Activated CD4-positive, alpha-beta T cell treated with anti-CD3 and anti-CD28 coated beads, Interleukin-2, amount 10 ng/mL, durations not matched to agents 7 days and 5 days (primary cell): ENCODE results near the gene GLI1. TPM values are rescaled to one million over a fixed set of nuclear protein-coding genes. Genes with fewer than 3 reads are reported as not detected.

Experiments
- CTCF ChIA-PET: fragments of 350-600 bp; sonication (Branson Sonifier 250); formaldehyde crosslinking; loops from one replicate; lab custom pipeline; 2021; ENCODE audit warnings: antibody characterized with exemption; lab: Charles Lee
- POLR2A ChIA-PET: fragments of 350-600 bp; sonication (Branson Sonifier 250); formaldehyde crosslinking; loops from one replicate; lab custom pipeline; 2021; ENCODE audit warnings: antibody characterized with exemption; lab: Charles Lee
- DNase-seq: peaks from one replicate; pipeline ENCODE4 v3.0.0-alpha.2; 2020
- H3K27ac Mint-ChIP-seq: one replicate; pipeline ENCODE4 v1.8.0; 2021; ENCODE audit warnings: mild to moderate bottlenecking, moderate library complexity, mixed read lengths
- H3K27me3 Mint-ChIP-seq: one replicate; pipeline ENCODE4 v1.8.0; 2021; ENCODE audit warnings: mixed read lengths
- H3K36me3 Mint-ChIP-seq: one replicate; pipeline ENCODE4 v1.8.0; 2021; ENCODE audit warnings: low read depth, mixed read lengths
- H3K4me1 Mint-ChIP-seq: one replicate; pipeline ENCODE4 v1.8.0; 2021; ENCODE audit warnings: mixed read lengths
- H3K4me3 Mint-ChIP-seq: one replicate; pipeline ENCODE4 v1.8.0; 2021; ENCODE audit warnings: mild to moderate bottlenecking, moderate library complexity, mixed read lengths
- H3K9me3 Mint-ChIP-seq: one replicate; pipeline ENCODE4 v1.8.0; 2021; ENCODE audit warnings: mixed read lengths
- total RNA-seq, 2 experiments: library from RNA; stranded (reverse); gene quantifications; one replicate each; pipeline ENCODE4 v1.2.3, GENCODE V29; 2021

GLI1 gene
- total RNA-seq, 2 experiments from 2014 or later, result 0.52 to 0.94 TPM

GRCh38 chr12:57474430-57474829, 14.8 kb downstream of the GLI1 start:
- no peaks in the 10 kb centered on the region for H3K9me3 Mint-ChIP-seq
- ChIA-PET CTCF (interaction anchor here (0.5 to 2.4 kb wide), 8 partner anchors 10 to 232 kb away, joined by 3 to 14 read pairs (median 4); partner anchors contain the start of genes DCTN2 and GLI1), POLR2A (interaction anchor here (0.6 kb wide), 1 partner anchor 79 kb away, joined by 3 read pairs; no protein-coding TSS in a partner anchor)
- H3K4me3 Mint-ChIP-seq, result peak overlapping the region; percentile 49
- H3K27me3 Mint-ChIP-seq, result no peaks in the 10 kb centered on the region
- peaks cover 51% of the 10 kb centered on the region for H3K4me1 Mint-ChIP-seq
- no peak for DNase-seq
- peaks cover 65% of the 10 kb centered on the region for H3K36me3 Mint-ChIP-seq
- H3K27ac Mint-ChIP-seq, result peak overlapping the region; percentile 47

- Mint-ChIP-seq H3K36me3 (peaks cover 65% of the 10 kb centered on the region), H3K27me3 (no peaks in the 10 kb centered on the region), H3K9me3 (no peaks in the 10 kb centered on the region), H3K27ac (peak overlapping the region; percentile 47), H3K4me3 (peak overlapping the region; percentile 49), H3K4me1 (peaks cover 55% of the 10 kb centered on the region)
- no peak for DNase-seq
- ChIA-PET CTCF (interaction anchor here (1.0 to 2.4 kb wide), 7 partner anchors 10 to 232 kb away, joined by 3 to 14 read pairs (median 4); partner anchors contain the start of gene GLI1), POLR2A (interaction anchor here (0.6 kb wide), 1 partner anchor 78 kb away, joined by 3 read pairs; no protein-coding TSS in a partner anchor)
Observed at GRCh38 chr12:57474862-57475261, 15.3 kb downstream of the GLI1 start.

- POLR2A ChIA-PET, result no interaction called here
- CTCF ChIA-PET, result interaction anchor here (0.6 to 2.4 kb wide), 13 partner anchors 9 to 233 kb away, joined by 3 to 14 read pairs (median 5); partner anchors contain the start of genes GLI1 and INHBE
- H3K36me3 Mint-ChIP-seq, result peaks cover 66% of the 10 kb centered on the region
- H3K4me3 Mint-ChIP-seq, result peak overlapping the region; percentile 91
- H3K27ac Mint-ChIP-seq, result peak overlapping the region; percentile 93
- peaks cover 61% of the 10 kb centered on the region for H3K4me1 Mint-ChIP-seq
- no peaks in the 10 kb centered on the region for H3K9me3 Mint-ChIP-seq
- DNase-seq, result no peak
- no peaks in the 10 kb centered on the region for H3K27me3 Mint-ChIP-seq
Observed at GRCh38 chr12:57475271-57476161, 15.9 kb downstream of the GLI1 start.

GRCh38 chr12:57476162-57476992, 16.8 kb downstream of the GLI1 start:
- ChIA-PET CTCF (interaction anchor here (0.6 to 2.6 kb wide), 14 partner anchors 9 to 274 kb away, joined by 3 to 23 read pairs (median 4); partner anchors contain the start of genes B4GALNT1, GLI1 and INHBE), POLR2A (no interaction called here)
- peaks cover 69% of the 10 kb centered on the region for H3K4me1 Mint-ChIP-seq
- H3K9me3 Mint-ChIP-seq, result no peaks in the 10 kb centered on the region
- H3K27me3 Mint-ChIP-seq, result no peaks in the 10 kb centered on the region
- H3K4me3 Mint-ChIP-seq, result peak overlapping the region; percentile 91
- peak overlapping the region; percentile 93 for H3K27ac Mint-ChIP-seq
- DNase-seq, result peak; percentile 80
- H3K36me3 Mint-ChIP-seq, result peaks cover 60% of the 10 kb centered on the region

- H3K4me1 Mint-ChIP-seq, result peaks cover 70% of the 10 kb centered on the region
- no peaks in the 10 kb centered on the region for H3K27me3 Mint-ChIP-seq
- H3K4me3 Mint-ChIP-seq, result peak overlapping the region; percentile 91
- H3K9me3 Mint-ChIP-seq, result no peaks in the 10 kb centered on the region
- ChIA-PET CTCF (interaction anchor here (0.7 to 2.6 kb wide), 12 partner anchors 8 to 238 kb away, joined by 3 to 23 read pairs (median 6); partner anchors contain the start of genes B4GALNT1, GLI1 and INHBE), POLR2A (no interaction called here)
- peak overlapping the region; percentile 93 for H3K27ac Mint-ChIP-seq
- H3K36me3 Mint-ChIP-seq, result peaks cover 55% of the 10 kb centered on the region
- DNase-seq, result peak; percentile 30
Observed at GRCh38 chr12:57476993-57477709, 17.6 kb downstream of the GLI1 start.

- no peaks in the 10 kb centered on the region for H3K27me3 Mint-ChIP-seq
- peaks cover 64% of the 10 kb centered on the region for H3K4me1 Mint-ChIP-seq
- ChIA-PET CTCF (interaction anchor here (0.9 to 2.9 kb wide), 12 partner anchors 7 to 252 kb away, joined by 3 to 23 read pairs (median 6); partner anchors contain the start of genes GLI1 and INHBE), POLR2A (no interaction called here)
- H3K36me3 Mint-ChIP-seq, result peaks cover 48% of the 10 kb centered on the region
- H3K4me3 Mint-ChIP-seq, result peak overlapping the region; percentile 91
- H3K27ac Mint-ChIP-seq, result peak overlapping the region; percentile 93
- DNase-seq, result peak; percentile 68
- no peaks in the 10 kb centered on the region for H3K9me3 Mint-ChIP-seq
Observed at GRCh38 chr12:57477710-57478681, 18.4 kb downstream of the GLI1 start.

- Mint-ChIP-seq H3K27ac (peak overlapping the region; percentile 93), H3K36me3 (peaks cover 41% of the 10 kb centered on the region), H3K4me1 (peaks cover 62% of the 10 kb centered on the region), H3K9me3 (no peaks in the 10 kb centered on the region), H3K4me3 (peak overlapping the region; percentile 91), H3K27me3 (no peaks in the 10 kb centered on the region)
- DNase-seq, result no peak
- ChIA-PET CTCF (interaction anchor here (0.6 to 2.9 kb wide), 5 partner anchors 8 to 253 kb away, joined by 3 to 17 read pairs (median 4); partner anchors contain the start of gene GLI1), POLR2A (interaction anchor here (0.7 kb wide), 1 partner anchor 238 kb away, joined by 3 read pairs; no protein-coding TSS in a partner anchor)
Observed at GRCh38 chr12:57479043-57479375, 19.4 kb downstream of the GLI1 start.

- ChIA-PET POLR2A (interaction anchor here (0.7 kb wide), 1 partner anchor 237 kb away, joined by 3 read pairs; no protein-coding TSS in a partner anchor), CTCF (interaction anchor here (0.6 to 2.9 kb wide), 9 partner anchors 7 to 254 kb away, joined by 3 to 17 read pairs (median 3); partner anchors contain the start of gene GLI1)
- peak; percentile 75 for DNase-seq
- Mint-ChIP-seq H3K27ac (peak within 1 kb of the TSS; percentile 93), H3K9me3 (no peaks in the 10 kb centered on the region), H3K4me1 (peaks cover 56% of the 10 kb centered on the region), H3K4me3 (peak within 1 kb of the TSS; percentile 91), H3K36me3 (peaks cover 35% of the 10 kb centered on the region), H3K27me3 (no peaks in the 10 kb centered on the region)
Observed at GRCh38 chr12:57479376-57480115, 20.0 kb downstream of the GLI1 start, which contains the start of gene ARHGAP9. Gene ARHGAP9, minus strand, starts transcription at chr12:57479866. Its CDS starts 460 bp downstream, at chr12:57479406.

GRCh38 chr12:57481671-57482070, 22.1 kb downstream of the GLI1 start:
- Mint-ChIP-seq H3K9me3 (no peaks in the 10 kb centered on the region), H3K4me1 (peaks cover 47% of the 10 kb centered on the region), H3K27ac (peak overlapping the region; percentile 93), H3K4me3 (no peak overlapping the region), H3K27me3 (no peaks in the 10 kb centered on the region), H3K36me3 (peaks cover 24% of the 10 kb centered on the region)
- DNase-seq, result no peak
- CTCF ChIA-PET, result interaction anchor here (1.4 to 1.8 kb wide), 2 partner anchors 9 to 23 kb away, joined by 3 read pairs; no protein-coding TSS in a partner anchor
- POLR2A ChIA-PET, result no interaction called here

GRCh38 chr12:57483466-57483865, 23.9 kb downstream of the GLI1 start:
- no peaks in the 10 kb centered on the region for H3K27me3 Mint-ChIP-seq
- no peak for DNase-seq
- peaks cover 48% of the 10 kb centered on the region for H3K4me1 Mint-ChIP-seq
- no peaks in the 10 kb centered on the region for H3K9me3 Mint-ChIP-seq
- no peak overlapping the region for H3K4me3 Mint-ChIP-seq
- ChIA-PET POLR2A (no interaction called here), CTCF (interaction anchor here (0.6 to 1.8 kb wide), 4 partner anchors 7 to 878 kb away, joined by 3 to 4 read pairs (median 3); no protein-coding TSS in a partner anchor)
- peaks cover 13% of the 10 kb centered on the region for H3K36me3 Mint-ChIP-seq
- H3K27ac Mint-ChIP-seq, result no peak overlapping the region
